ENCODE measurements around the gene PREPL.
"Not testable (repeated sequence)": the region's sequence is repeated elsewhere in the genome, so short reads cannot be mapped to it uniquely, and the experiment has no call there.

PREPL gene

GRCh38 chr2:44329343-44329742, 32.0 kb downstream of the PREPL start:
- no peak for DNase-seq
- TF ChIP-seq GATA1 (IDR thresholded peaks at IDR 0.05; ENCODE audit: low read depth, low read length) = no peak
- no peak for TF ChIP-seq POLR2A (IDR thresholded peaks at IDR 0.05; ENCODE audit: low read length)

GRCh38 chr2:44328750-44329149, 32.5 kb downstream of the PREPL start:
- no peak for TF ChIP-seq POLR2A (IDR thresholded peaks at IDR 0.05; ENCODE audit: low read length)
- TF ChIP-seq GATA1 (IDR thresholded peaks at IDR 0.05; ENCODE audit: low read depth, low read length) = no peak
- no peak for DNase-seq

- TF ChIP-seq POLR2A (IDR thresholded peaks at IDR 0.05; ENCODE audit: low read length) (no peak), GATA1 (IDR thresholded peaks at IDR 0.05; ENCODE audit: low read depth, low read length) (no peak)
These were observed 34.6 kb downstream of the PREPL start for GRCh38 chr2:44326548-44327264.

GRCh38 chr2:44325897-44326296, 35.4 kb downstream of the PREPL start:
- TF ChIP-seq GATA1 (IDR thresholded peaks at IDR 0.05; ENCODE audit: low read depth, low read length) (no peak), POLR2A (IDR thresholded peaks at IDR 0.05; ENCODE audit: low read length) (no peak)

More at GRCh38 chr2:44326548-44327264, 34.6 kb downstream of the PREPL start:
- no peak for DNase-seq

GRCh38 chr2:44324971-44325426, 36.3 kb downstream of the PREPL start:
- no peak for TF ChIP-seq POLR2A (IDR thresholded peaks at IDR 0.05; ENCODE audit: low read length)
- DNase-seq = peak; percentile 70 to 79

More at GRCh38 chr2:44325897-44326296, 35.4 kb downstream of the PREPL start:
- no peak for DNase-seq

DNA sequence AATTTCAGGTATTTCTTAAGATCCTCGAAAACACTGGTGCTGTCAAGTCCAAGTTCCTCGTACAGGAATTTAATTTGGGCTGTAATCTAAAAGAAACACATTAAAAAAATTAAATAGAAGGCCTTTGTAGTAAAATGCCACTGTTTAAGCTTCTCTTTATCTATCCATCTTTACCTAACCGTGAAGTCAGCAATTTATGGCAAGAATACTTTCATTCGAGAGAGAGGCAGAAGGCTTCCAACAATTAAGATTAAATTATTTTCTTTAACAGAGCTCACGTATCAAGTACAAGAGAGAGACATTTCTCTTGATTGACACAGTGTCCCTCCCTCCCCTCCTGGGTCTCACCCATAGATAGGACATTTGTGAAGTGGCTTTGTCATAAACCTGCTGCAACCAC, 39.9 kb downstream of the PREPL start:
- TF ChIP-seq GATA1 (IDR thresholded peaks at IDR 0.05; ENCODE audit: low read depth, low read length) = no peak
- TF ChIP-seq POLR2A (IDR thresholded peaks at IDR 0.05; ENCODE audit: low read length) = no peak
- no peak for DNase-seq

DNA sequence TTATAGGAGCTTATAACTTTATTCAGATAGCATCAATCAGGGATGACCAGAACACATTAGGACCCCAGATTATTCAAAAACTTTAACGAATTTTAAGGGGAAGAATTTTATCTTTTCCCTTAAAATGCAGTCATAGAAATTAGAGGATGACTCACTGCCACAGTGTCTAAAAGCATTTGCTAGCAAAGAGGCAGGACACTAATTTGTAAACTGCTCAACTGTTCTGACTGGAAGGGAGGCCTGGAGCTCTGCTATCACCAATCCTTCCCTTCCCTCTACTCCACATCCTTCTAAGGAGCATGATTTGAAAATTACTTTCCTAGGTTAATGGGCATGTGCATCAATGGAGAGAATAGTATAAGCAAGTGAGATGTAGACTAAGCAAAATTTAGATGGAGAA, 40.5 kb downstream of the PREPL start:
- TF ChIP-seq POLR2A (IDR thresholded peaks at IDR 0.05; ENCODE audit: low read length) = no peak
- no peak for TF ChIP-seq GATA1 (IDR thresholded peaks at IDR 0.05; ENCODE audit: low read depth, low read length)

GRCh38 chr2:44315945-44316344, 45.3 kb downstream of the PREPL start:
- no peak for TF ChIP-seq POLR2A (IDR thresholded peaks at IDR 0.05; ENCODE audit: low read length)
- no peak for TF ChIP-seq GATA1 (IDR thresholded peaks at IDR 0.05; ENCODE audit: low read depth, low read length)
- no peak for DNase-seq

More for the DNA sequence above, 40.5 kb downstream of the PREPL start:
- no peak for DNase-seq

- DNase-seq = no peak
- TF ChIP-seq GATA1 (IDR thresholded peaks at IDR 0.05; ENCODE audit: low read depth, low read length) (no peak), POLR2A (IDR thresholded peaks at IDR 0.05; ENCODE audit: low read length) (no peak)
These were observed 46.9 kb downstream of the PREPL start for GRCh38 chr2:44314362-44314761.

GRCh38 chr2:44310287-44310686, 51.0 kb downstream of the PREPL start:
- peak in 1 of 2 experiments; percentile 9 for DNase-seq
- TF ChIP-seq POLR2A (IDR thresholded peaks at IDR 0.05; ENCODE audit: low read length) = no peak
- no peak for TF ChIP-seq GATA1 (IDR thresholded peaks at IDR 0.05; ENCODE audit: low read depth, low read length)

- no peak for DNase-seq
- TF ChIP-seq POLR2A (IDR thresholded peaks at IDR 0.05; ENCODE audit: low read length) (no peak), GATA1 (IDR thresholded peaks at IDR 0.05; ENCODE audit: low read depth, low read length) (no peak)
These were observed 55.4 kb downstream of the PREPL start for GRCh38 chr2:44305882-44306281.

GRCh38 chr2:44304258-44304657, 57.0 kb downstream of the PREPL start:
- DNase-seq = no peak
- TF ChIP-seq GATA1 (IDR thresholded peaks at IDR 0.05; ENCODE audit: low read depth, low read length) = no peak
- TF ChIP-seq POLR2A (IDR thresholded peaks at IDR 0.05; ENCODE audit: low read length) = no peak

DNA sequence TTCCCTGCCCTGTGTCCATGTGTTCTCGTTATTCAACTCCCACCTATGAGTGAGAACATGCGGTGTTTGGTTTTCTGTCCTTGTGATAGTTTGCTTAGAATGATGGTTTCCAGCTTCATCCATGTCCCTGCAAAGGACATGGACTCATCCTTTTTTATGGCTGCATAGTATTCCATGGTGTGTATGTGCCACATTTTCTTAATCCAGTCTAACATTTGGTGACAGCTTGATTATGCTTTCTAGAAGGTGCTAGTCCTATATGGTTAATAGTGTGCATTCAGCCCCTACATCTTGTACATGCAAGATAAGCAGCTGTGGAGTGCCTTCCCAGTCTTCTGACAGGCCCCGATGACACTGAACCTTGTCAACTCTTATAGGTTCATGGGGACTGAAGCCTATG, 57.5 kb downstream of the PREPL start:
- not testable (repeated sequence) for DNase-seq

- no peak for TF ChIP-seq GATA1 (IDR thresholded peaks at IDR 0.05; ENCODE audit: low read depth, low read length)
- DNase-seq = no peak
These were observed 60.2 kb downstream of the PREPL start for GRCh38 chr2:44301111-44301510.

- no peak for DNase-seq
- TF ChIP-seq GATA1 (IDR thresholded peaks at IDR 0.05; ENCODE audit: low read depth, low read length) = no peak
- no peak for TF ChIP-seq POLR2A (IDR thresholded peaks at IDR 0.05; ENCODE audit: low read length)
These were observed 61.7 kb downstream of the PREPL start for GRCh38 chr2:44299635-44300034.

All from erythroblast (primary cell).